GM19395 (cell line): ENCODE data around the gene UAP1L1.

ENCODE experiments used
- ATAC-seq: cut with Tn5 transposase; IDR thresholded peaks from one replicate; pipeline ENCODE4 v1.9.1; 2021; ENCODE audit warnings: mild to moderate bottlenecking, moderate library complexity; ENCODE audit not compliant: unreplicated experiment

Gene UAP1L1

DNA sequence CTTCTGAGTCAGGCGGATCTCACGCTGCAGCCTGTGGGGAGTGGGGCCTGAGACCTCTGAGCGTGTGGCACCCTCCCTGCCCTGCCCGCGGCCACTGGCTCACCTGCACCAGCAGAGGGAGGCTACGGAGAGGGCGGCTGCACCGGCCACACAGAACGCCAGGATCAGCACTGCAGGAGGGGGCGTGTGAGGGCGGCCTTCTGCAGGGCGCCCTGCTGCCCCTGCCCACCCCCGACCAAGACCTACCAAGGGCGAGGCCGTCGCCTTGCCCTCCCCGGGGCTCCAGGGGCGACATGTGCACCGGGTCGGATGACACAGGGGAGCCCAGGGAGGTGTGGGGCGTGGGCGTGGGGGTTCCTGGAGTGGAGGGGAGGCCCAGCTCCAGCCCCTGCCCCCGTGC lies 36.7 kb upstream of the UAP1L1 start:
- no peak for ATAC-seq

- no peak for ATAC-seq
Observed at GRCh38 chr9:137041124-137041523, 36.2 kb upstream of the UAP1L1 start.

DNA sequence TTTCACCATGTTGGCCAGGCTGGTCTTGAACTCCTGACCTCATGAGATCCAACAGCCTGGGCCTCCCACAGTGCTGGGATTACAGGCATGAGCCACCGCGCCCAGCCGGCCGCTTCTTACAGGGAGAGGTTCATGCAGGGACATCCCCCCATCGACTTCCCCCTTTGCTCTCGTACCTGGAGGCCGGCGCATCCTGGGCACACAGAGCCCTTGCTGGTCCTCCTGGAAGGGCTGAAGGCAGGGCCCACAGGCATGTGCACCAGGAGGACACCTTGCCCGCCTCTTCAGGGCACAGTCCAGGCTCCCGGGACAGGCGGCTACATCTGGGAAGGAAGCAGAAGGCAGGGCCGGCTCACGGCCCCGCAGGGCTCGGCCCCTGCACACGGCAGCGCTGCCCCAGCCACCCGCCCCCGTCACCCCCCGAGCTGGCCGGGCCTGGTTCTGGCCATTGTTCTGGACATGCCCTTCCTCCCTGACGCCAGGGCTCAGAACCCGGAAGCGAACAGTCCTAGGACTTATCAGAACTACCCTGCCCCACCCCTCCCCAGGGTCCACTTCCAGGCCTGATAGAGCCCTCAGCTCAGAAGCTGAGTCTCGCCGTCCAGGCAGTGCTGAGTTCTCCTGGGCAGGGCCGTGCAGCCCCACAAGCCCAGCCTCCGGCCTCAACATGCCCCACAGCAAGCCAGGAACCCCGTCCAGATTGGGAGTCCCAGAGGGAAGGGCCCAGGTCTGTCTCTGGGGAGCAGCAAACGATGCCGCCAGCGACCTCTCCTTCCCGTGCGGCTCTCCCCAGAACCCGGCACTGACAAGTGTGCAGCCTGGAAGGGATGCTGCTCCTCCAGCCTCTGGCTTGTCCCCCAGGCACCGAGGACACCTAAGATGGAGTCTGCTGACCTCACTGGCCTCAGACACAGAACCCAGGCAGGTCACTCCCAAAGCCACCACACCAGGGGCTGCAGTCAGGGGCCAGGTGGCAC lies 34.3 kb upstream of the UAP1L1 start:
- no peak for ATAC-seq

DNA sequence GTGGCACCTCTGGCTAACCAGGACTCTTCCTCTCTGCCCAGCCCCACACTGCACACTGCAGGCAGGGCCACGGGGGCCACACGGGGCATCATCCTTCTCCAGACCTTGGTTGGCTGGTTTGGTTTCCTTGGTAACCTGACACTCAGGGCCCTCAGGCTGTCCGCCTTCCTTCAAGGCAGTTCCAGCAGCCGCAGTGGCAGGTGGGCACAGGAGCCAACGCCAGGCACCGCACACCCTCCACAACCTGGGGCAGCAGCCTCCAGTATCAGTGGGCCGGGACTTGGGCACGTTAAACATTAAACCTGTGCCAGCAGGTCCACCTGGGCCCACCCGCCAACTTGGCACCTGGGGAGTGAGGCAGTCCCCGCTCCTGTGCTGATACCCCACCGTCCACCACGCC lies 33.3 kb upstream of the UAP1L1 start:
- no peak for ATAC-seq

GRCh38 chr9:137044502-137045177 lies 32.7 kb upstream of the UAP1L1 start:
- no peak for ATAC-seq

- ATAC-seq: no peak
Observed at GRCh38 chr9:137045294-137046087, 31.8 kb upstream of the UAP1L1 start.

DNA sequence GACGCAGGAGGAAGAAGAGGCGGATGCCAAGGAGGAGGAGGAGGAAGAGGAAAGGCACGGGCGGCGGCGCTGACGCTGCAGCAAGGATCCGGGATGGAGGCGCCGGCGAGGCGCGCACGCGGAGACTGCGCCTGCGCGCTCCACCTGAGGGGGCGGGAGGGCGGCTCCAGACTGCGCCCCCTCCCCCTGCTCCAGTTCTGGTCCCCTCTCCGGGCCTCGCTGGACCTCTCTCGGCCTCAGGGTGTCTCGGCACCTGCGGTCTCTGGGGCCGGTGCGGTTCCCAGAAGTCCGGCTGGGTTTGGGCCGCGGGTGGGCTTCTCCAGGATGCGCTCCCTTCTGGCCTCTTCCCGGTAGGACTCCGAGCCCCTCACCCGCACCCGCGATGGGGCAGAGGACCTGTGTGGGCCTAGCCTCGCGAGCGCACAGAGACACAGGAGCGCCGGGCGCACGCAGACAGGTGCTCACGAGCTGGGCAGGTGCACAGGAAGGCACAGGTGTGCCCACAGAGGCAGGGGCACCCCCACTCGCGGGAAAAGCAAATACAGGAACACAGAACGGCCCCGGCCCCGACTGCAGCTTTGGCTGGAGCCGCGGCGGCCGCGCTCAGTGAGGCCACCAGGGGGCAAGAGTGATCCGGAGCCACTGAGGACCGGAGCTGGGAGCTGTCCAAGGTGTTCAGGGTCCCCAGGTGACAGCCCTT lies 31.1 kb upstream of the UAP1L1 start, which contains the start of gene NPDC1:
Gene NPDC1, minus strand, starts transcription at position 90 of the 700 bp plus-strand sequence. CDS start 188 bp downstream, outside the sequence.
- ATAC-seq: no peak

DNA sequence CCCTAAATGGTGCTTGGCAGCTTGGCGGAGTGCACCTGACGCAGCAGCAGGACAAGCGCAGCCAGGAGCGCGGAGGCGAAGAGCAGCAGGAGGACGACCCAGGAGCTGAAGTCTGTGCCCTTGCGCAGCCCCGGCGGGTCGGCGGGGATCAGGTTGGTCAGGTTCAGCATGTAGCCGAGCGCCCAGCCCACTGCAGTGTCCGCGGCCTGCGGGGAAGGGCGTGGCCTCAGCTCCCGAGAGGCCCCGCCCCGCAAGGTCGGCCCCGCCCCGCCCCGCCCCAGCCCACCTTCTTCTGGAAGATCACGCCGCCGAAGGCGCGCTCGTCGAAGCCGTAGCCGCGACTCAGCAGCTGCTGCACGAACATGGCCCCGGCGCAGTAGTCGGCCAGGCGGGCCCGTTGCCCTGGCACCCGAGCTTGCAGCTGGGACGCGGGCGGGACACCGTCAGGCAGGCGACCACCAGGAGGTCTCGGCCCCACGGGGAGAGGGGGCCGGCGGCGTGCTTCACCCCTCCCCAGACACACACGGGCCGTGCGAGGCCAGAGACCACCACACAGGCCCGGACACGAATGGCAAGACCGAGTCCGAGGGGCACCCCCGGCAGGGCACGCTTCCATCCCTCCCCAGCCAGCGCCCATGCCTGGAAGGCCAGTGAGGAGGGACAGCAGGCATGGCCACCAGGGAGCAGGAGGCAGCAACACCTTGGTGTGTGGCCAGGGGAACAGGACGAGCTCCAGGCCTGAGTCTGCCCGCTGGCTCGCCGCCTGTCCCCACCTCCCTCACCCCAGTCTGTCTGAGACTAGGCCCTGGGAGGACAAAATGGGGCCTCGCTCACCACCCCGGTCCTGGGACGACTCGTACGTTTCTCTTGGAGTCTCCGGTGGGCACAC lies 28.4 kb upstream of the UAP1L1 start:
- ATAC-seq: no peak

GRCh38 chr9:137049544-137050449 lies 27.5 kb upstream of the UAP1L1 start:
- no peak for ATAC-seq

GRCh38 chr9:137050570-137050969 lies 26.7 kb upstream of the UAP1L1 start:
- ATAC-seq: no peak

DNA sequence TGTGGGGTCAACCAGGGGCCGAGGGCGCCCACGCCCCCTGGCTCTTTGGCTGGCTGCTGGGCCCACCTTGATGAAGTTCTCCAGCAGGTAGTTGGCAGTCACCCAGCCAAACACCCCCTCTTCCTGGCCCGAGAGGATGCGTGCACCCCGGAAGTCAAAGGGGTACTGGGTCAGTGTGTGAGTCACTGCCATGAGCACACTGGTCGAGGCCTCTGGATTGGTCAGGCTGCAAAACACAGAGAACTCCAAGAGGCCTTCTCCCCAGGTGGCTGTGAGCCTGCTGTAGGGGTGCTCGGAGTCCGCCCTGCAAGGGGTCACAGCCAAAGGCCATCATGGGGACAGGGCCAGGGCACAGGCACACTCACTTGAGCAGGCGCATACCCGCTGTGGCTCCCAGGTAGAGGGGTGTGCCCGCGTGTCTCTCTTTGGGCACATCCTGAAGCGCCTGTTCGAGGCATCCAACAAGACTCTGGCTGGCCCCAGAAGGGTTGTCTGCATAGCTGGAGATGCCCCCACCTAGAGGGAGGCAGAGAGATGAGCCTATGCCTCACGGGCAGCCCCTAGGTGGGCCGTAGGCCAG lies 26.1 kb upstream of the UAP1L1 start:
- no peak for ATAC-seq

GRCh38 chr9:137052293-137052692 lies 25.0 kb upstream of the UAP1L1 start:
- no peak for ATAC-seq

GRCh38 chr9:137052998-137053943 lies 24.0 kb upstream of the UAP1L1 start:
- no peak for ATAC-seq

DNA sequence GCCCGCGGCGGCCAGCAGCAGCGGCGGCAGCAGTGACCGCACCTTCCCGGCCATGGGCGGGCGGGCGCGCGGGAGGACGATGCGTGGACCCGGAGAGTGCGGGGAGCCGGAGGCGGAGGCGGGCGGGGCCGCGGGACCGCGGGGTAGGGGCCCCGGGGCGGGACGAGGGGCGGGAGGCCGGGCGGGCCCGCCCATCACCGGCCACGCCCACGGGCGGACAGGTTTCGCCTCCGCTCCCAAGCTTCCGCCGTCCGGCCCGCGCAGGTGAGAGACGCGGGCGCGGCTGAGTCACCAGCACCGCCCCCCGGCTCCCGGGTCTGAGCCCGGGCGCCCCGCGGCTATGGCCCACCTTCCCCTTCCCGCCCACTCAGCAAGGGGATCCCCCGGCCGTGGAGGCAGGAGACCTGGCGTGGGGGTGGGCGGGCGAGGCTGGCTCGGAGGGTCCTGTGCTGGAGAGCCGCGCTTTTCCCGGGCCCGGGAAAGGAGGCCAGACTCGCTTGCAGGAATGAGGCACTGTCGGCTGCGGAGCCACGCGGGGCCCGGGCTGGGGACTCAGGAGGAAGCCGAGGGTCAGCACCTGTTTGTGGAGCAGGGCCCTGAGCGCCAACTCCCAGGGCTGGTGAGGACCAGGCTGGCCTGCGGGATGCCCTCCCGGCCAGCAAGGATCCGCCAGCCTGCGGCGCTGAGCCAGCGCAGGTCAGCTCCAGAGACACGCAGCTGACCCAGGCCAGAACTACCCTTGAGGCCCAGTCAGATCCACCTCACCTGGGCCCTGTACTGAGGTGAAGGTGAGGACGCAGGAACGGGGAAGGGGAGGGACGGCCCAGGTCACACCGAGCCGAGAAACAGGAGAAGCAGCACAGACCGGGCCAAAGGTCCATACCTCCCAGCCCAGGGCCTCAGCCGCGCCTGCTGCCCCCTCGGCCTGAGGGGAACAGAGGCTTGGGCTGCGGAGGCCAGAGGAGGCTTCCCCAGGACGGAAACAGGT lies 23.1 kb upstream of the UAP1L1 start, which contains the start of gene ENTPD2:
Gene ENTPD2, minus strand, starts transcription at position 118 of the 988 bp plus-strand sequence. Its CDS starts 64 bp downstream, at position 54.
- ATAC-seq: no peak

GRCh38 chr9:137054932-137055384 lies 22.4 kb upstream of the UAP1L1 start:
- ATAC-seq: no peak
